Erythroblast (primary cell): Measurements from ENCODE around the gene ESYT2.

Source experiments
- GATA1 ChIP-seq: IDR thresholded peaks from 2 replicates; pipeline ENCODE4 v1.6.1; 2011; ENCODE audit warnings: low read depth, mild to moderate bottlenecking, control low read depth, low read length, moderate library complexity
- POLR2A ChIP-seq: IDR thresholded peaks from 2 replicates; pipeline ENCODE4 v1.6.1; 2011; ENCODE audit warnings: mild to moderate bottlenecking, low read length

DNA sequence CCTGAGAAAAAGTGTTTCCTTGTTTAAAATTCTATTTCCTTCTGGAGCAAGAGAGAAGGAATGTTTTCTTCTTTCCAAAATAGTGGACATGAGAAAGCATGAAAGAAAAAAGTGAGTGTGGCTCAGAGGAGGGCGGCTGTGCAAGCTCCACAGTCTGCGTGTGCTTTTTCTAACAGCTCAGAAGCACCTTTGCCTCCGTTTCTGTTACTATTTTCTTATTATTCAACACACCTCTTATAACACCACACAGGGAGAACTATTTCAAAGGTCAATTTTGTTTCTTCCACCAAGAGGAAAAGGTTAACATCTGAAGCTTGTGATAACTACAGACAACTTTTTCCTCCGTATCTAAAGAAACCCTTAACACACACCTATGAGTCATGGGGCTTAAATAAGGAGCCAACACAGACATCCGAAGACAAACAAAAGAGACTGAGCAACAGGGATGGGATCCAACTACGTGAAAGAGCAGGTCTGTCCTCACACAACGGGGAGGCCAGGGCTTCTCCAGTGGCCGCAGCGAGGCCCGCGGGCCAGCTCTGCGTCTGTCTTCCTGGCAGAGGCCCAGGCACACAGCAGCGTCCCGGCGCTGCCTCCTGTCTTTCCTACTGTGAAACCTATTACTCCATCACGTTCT, 88.5 kb downstream of the ESYT2 start:
- TF ChIP-seq POLR2A (no peak), GATA1 (no peak)
